ENCODE measurements around the gene TMEM163. TPM values are rescaled to one million over a fixed set of nuclear protein-coding genes. Genes with fewer than 3 reads are reported as not detected.
"Not testable (repeated sequence)": the region's sequence is repeated elsewhere in the genome, so short reads cannot be mapped to it uniquely, and the experiment has no call there.

The TMEM163 gene
- total RNA-seq, 1 donor from 2014 or later: 1.0 TPM

DNA sequence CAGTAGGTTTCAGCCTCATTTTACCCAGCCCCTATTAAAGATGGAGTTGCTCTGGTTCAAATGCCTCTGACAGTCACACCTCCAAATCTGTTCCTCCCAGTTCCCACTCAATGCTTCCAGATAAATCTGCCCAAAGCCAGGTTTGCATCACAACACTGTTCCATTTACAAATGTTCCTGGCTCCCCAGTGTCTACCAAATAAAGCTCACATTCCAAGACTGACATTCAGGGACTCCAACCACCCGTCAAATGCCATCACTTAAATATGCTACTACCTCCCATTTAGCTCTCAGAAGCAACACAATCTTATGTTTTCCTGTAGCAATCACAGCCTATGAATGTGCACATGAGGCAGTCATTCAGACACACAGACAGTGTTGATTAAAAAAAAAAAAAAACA is 127.3 kb downstream of the TMEM163 start:
- Mint-ChIP-seq H3K4me3 (no peak overlapping the region), H3K36me3 (ENCODE audit: low read depth) (peaks cover 15% of the 10 kb centered on the region), H3K27me3 (ENCODE audit: low read depth) (no peaks in the 10 kb centered on the region), H3K9me3 (peaks cover 21% of the 10 kb centered on the region), H3K4me1 (peaks cover 18% of the 10 kb centered on the region), H3K27ac (ENCODE audit: unreplicated experiment) (peak overlapping the region; percentile 90)
- DNase-seq (ENCODE audit: low read depth, low spot score): no peak
- TF ChIP-seq, protein P1, sequence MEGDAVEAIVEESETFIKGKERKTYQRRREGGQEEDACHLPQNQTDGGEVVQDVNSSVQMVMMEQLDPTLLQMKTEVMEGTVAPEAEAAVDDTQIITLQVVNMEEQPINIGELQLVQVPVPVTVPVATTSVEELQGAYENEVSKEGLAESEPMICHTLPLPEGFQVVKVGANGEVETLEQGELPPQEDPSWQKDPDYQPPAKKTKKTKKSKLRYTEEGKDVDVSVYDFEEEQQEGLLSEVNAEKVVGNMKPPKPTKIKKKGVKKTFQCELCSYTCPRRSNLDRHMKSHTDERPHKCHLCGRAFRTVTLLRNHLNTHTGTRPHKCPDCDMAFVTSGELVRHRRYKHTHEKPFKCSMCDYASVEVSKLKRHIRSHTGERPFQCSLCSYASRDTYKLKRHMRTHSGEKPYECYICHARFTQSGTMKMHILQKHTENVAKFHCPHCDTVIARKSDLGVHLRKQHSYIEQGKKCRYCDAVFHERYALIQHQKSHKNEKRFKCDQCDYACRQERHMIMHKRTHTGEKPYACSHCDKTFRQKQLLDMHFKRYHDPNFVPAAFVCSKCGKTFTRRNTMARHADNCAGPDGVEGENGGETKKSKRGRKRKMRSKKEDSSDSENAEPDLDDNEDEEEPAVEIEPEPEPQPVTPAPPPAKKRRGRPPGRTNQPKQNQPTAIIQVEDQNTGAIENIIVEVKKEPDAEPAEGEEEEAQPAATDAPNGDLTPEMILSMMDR (conservative IDR thresholded peaks at IDR 0.05): no peak

- H3K4me1 Mint-ChIP-seq: peaks cover 18% of the 10 kb centered on the region
- peaks cover 21% of the 10 kb centered on the region for H3K9me3 Mint-ChIP-seq
- no peak for DNase-seq (ENCODE audit: low read depth, low spot score)
- H3K27me3 Mint-ChIP-seq (ENCODE audit: low read depth): no peaks in the 10 kb centered on the region
- H3K27ac Mint-ChIP-seq (ENCODE audit: unreplicated experiment): no peak overlapping the region
- TF ChIP-seq, protein P1 (conservative IDR thresholded peaks at IDR 0.05): no peak
- no peak overlapping the region for H3K4me3 Mint-ChIP-seq
- peaks cover 15% of the 10 kb centered on the region for H3K36me3 Mint-ChIP-seq (ENCODE audit: low read depth)
Measured at GRCh38 chr2:134590679-134591078, 128.1 kb downstream of the TMEM163 start.

- H3K4me1 Mint-ChIP-seq: peaks cover 18% of the 10 kb centered on the region
- H3K36me3 Mint-ChIP-seq (ENCODE audit: low read depth): peaks cover 15% of the 10 kb centered on the region
- DNase-seq (ENCODE audit: low read depth, low spot score); H3K4me3 Mint-ChIP-seq; H3K27ac Mint-ChIP-seq (ENCODE audit: unreplicated experiment); H3K27me3 Mint-ChIP-seq (ENCODE audit: low read depth): not testable (repeated sequence)
- peaks cover 21% of the 10 kb centered on the region for H3K9me3 Mint-ChIP-seq
Measured at GRCh38 chr2:134589171-134590083, 129.4 kb downstream of the TMEM163 start.

DNA sequence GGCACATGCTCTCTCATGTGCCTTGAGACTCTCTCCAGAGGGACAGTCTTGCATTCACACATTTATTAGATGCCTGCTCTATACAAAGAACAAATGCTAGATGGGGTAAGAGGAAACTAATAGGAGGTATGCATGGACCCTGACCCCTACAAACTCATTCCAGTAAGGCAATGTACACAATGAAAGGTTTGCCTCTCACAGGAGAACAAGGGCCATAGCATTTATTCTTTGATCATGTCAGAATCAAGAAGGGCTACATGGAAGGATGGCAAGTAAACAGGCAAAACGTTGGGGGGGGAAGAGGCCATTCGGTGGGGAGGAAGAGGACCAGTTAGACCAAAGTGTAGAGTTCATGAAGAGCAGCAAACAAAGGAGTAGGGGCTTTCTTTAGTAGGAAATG is 130.2 kb downstream of the TMEM163 start:
- Mint-ChIP-seq H3K27ac (ENCODE audit: unreplicated experiment) (no peak overlapping the region), H3K27me3 (ENCODE audit: low read depth) (no peaks in the 10 kb centered on the region), H3K9me3 (peaks cover 21% of the 10 kb centered on the region), H3K36me3 (ENCODE audit: low read depth) (peaks cover 15% of the 10 kb centered on the region), H3K4me1 (peaks cover 18% of the 10 kb centered on the region), H3K4me3 (no peak overlapping the region)
- DNase-seq (ENCODE audit: low read depth, low spot score): no peak
- TF ChIP-seq, protein P1 (conservative IDR thresholded peaks at IDR 0.05): no peak

- no peak overlapping the region for H3K27ac Mint-ChIP-seq (ENCODE audit: unreplicated experiment)
- no peak overlapping the region for H3K4me3 Mint-ChIP-seq
- TF ChIP-seq, protein P1 (conservative IDR thresholded peaks at IDR 0.05): no peak
- H3K9me3 Mint-ChIP-seq: peaks cover 19% of the 10 kb centered on the region
- no peaks in the 10 kb centered on the region for H3K27me3 Mint-ChIP-seq (ENCODE audit: low read depth)
- H3K4me1 Mint-ChIP-seq: peaks cover under 1% of the 10 kb centered on the region
- no peak for DNase-seq (ENCODE audit: low read depth, low spot score)
- peaks cover 13% of the 10 kb centered on the region for H3K36me3 Mint-ChIP-seq (ENCODE audit: low read depth)
Measured at GRCh38 chr2:134586326-134586965, 132.4 kb downstream of the TMEM163 start.
